HEK293T (cell line): ENCODE data around the gene TRPV4.

ENCODE experiments used
- ARNT ChIP-seq: fragments of 450-650 bp; IDR thresholded peaks from 2 replicates; pipeline ENCODE4 v1.6.1; 2017; ENCODE audit warnings: mild to moderate bottlenecking
- BHLHE40 ChIP-seq: fragments of 450-650 bp; IDR thresholded peaks from 2 replicates; pipeline ENCODE4 v1.6.1; 2016; ENCODE audit warnings: mild to moderate bottlenecking, moderate library complexity, borderline replicate concordance
- ELF4 ChIP-seq: fragments of 450-650 bp; IDR thresholded peaks from 2 replicates; pipeline ENCODE4 v1.6.1; 2017; ENCODE audit warnings: antibody characterized with exemption
- FOXK2 ChIP-seq: fragments of 450-650 bp; IDR thresholded peaks from 2 replicates; pipeline ENCODE4 v1.6.1; 2016; ENCODE audit warnings: mild to moderate bottlenecking
- FOXM1 ChIP-seq: fragments of 450-650 bp; IDR thresholded peaks from 2 replicates; pipeline ENCODE4 v1.6.1; 2017; ENCODE audit warnings: mild to moderate bottlenecking, borderline replicate concordance
- L3MBTL2 ChIP-seq: fragments of 450-650 bp; conservative IDR thresholded peaks from 2 replicates; pipeline ENCODE4 v1.6.1; 2016; ENCODE audit warnings: mild to moderate bottlenecking
- LEF1 ChIP-seq: fragments of 450-650 bp; IDR thresholded peaks from 2 replicates; pipeline ENCODE4 v1.6.1; 2017; ENCODE audit warnings: mild to moderate bottlenecking, borderline replicate concordance
- SP1 ChIP-seq: fragments of 450-650 bp; IDR thresholded peaks from 2 replicates; pipeline ENCODE4 v1.6.1; 2017
- SUZ12 ChIP-seq: fragments of 450-650 bp; IDR thresholded peaks from 2 replicates; pipeline ENCODE4 v1.6.1; 2016; ENCODE audit warnings: mild to moderate bottlenecking
- TARDBP ChIP-seq: fragments of 450-650 bp; IDR thresholded peaks from 2 replicates; pipeline ENCODE4 v1.6.1; 2016
- TF ChIP-seq, protein P1 (sequence below): fragments of 450-650 bp; IDR thresholded peaks from 2 replicates; pipeline ENCODE4 v1.6.1; 2016

DNA sequence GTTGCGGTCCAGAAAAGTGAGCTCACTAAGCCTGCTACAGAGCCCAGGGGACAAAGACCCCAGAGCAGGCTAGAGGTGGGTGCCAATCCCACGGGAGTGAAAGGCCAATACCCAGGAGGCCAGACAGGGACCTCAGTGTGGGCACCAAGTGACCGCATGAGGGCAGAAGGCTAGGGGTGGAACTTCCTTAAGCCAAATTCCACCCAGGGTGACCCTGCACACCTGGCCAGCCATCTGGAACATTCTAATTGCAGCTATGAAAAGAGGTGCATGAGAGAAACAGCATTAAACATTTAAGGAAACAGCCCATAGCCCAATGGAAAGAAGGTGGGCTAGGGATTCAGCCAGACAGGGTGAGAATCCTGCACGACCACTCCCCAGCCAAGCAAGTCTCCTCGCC is 27.8 kb upstream of the TRPV4 start:
- TF ChIP-seq FOXM1 (no peak), FOXK2 (no peak), L3MBTL2 (no peak), SP1 (no peak), ELF4 (no peak), TARDBP (no peak), BHLHE40 (no peak), ARNT (no peak), SUZ12 (no peak), LEF1 (no peak)
- TF ChIP-seq, protein P1, sequence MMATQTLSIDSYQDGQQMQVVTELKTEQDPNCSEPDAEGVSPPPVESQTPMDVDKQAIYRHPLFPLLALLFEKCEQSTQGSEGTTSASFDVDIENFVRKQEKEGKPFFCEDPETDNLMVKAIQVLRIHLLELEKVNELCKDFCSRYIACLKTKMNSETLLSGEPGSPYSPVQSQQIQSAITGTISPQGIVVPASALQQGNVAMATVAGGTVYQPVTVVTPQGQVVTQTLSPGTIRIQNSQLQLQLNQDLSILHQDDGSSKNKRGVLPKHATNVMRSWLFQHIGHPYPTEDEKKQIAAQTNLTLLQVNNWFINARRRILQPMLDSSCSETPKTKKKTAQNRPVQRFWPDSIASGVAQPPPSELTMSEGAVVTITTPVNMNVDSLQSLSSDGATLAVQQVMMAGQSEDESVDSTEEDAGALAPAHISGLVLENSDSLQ: no peak
